GM12801 (cell line): ENCODE measurements around the gene DTNBP1.

Source experiments
- TF ChIP-seq, protein P1 (sequence below): IDR thresholded peaks from one replicate; pipeline ENCODE4 v1.5.1; 2011; ENCODE audit warnings: control low read depth; ENCODE audit not compliant: insufficient read length; ENCODE audit errors: extremely low read depth

DTNBP1 gene

DNA sequence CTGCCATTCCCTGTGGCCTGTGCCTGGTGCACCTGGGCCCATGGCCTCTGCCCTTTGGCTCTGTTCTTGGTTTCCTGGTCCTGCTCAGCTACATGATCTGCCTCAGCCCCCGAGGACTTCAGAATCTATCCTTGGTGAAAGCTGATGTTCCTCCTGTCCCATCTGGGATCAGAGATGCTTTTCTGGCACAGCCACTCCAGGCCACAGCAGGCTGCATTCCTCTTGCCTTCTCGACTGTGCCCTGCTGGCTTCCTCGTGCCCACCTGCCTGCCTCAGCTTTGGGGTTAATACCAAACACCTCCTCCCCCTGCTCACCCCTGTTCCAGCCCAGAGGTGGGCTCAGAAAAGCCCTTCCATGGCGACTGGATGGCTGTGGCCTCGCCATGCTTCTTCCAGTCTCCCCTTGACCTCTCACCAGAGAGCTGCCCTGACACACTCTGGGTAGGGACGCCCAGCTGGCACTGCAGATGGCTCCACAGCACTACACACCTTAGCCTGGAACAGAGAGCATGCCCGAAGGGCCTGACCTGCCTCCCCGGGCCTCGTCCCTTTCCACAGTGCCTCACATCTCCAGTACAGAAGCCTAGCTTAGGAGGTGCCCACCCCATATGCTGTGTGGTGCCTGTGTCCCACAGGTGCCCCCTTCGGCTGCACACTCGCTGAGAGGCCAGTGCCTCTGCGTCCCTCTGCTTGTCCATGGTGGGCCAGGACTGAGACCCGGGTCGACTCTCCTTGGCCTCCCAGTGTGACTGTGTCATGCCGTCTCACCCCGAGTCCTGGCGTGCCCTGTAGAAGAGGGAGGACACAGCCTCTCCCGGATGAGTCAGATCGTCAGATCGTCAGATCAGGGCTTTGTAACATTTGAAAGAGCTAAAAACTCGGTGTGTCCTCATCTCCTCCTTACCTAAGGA lies 148.8 kb downstream of the DTNBP1 start:
- TF ChIP-seq, protein P1, sequence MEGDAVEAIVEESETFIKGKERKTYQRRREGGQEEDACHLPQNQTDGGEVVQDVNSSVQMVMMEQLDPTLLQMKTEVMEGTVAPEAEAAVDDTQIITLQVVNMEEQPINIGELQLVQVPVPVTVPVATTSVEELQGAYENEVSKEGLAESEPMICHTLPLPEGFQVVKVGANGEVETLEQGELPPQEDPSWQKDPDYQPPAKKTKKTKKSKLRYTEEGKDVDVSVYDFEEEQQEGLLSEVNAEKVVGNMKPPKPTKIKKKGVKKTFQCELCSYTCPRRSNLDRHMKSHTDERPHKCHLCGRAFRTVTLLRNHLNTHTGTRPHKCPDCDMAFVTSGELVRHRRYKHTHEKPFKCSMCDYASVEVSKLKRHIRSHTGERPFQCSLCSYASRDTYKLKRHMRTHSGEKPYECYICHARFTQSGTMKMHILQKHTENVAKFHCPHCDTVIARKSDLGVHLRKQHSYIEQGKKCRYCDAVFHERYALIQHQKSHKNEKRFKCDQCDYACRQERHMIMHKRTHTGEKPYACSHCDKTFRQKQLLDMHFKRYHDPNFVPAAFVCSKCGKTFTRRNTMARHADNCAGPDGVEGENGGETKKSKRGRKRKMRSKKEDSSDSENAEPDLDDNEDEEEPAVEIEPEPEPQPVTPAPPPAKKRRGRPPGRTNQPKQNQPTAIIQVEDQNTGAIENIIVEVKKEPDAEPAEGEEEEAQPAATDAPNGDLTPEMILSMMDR: no peak

- TF ChIP-seq, protein P1: no peak
These were observed 149.6 kb downstream of the DTNBP1 start for GRCh38 chr6:15513131-15513771.

GRCh38 chr6:15512721-15513120 lies 150.1 kb downstream of the DTNBP1 start:
- TF ChIP-seq, protein P1: no peak

DNA sequence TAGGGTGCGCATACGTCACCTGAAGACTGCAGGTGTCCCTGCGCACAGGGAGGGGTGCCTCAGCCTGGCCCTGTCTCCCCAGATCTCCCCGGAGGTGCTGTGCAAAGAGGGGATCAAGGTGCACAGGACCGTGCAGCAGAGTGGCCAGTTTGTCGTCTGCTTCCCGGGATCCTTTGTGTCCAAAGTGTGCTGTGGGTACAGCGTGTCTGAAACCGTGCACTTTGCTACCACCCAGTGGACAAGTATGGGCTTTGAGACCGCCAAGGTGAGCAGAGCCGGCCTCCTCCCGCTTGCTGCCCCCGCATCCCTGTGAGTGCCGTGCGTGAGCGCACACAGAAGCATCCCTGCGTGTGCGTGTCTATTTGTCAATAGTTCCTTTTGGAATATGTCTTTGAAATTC lies 150.7 kb downstream of the DTNBP1 start:
- TF ChIP-seq, protein P1: no peak

GRCh38 chr6:15511248-15512125 lies 151.3 kb downstream of the DTNBP1 start:
- TF ChIP-seq, protein P1: no peak

GRCh38 chr6:15510536-15511247 lies 152.1 kb downstream of the DTNBP1 start:
- TF ChIP-seq, protein P1: no peak
